Ramos (cell line): ENCODE results near the gene CDK3.

Experiments
- in situ Hi-C: fragments of 300-500 bp; cut with MboI; formaldehyde crosslinking; loops from one replicate; pipeline ENCODE4 v1.14.3; 2022; ENCODE audit warnings: low sequenced_read_pairs; ENCODE audit not compliant: unreplicated experiment

Gene CDK3

GRCh38 chr17:75987041-75987440 lies 13.6 kb upstream of the CDK3 start:
- in situ Hi-C loops = no loop called here

- in situ Hi-C loops = no loop called here
Measured at GRCh38 chr17:75991396-75991795, 9.3 kb upstream of the CDK3 start.

DNA sequence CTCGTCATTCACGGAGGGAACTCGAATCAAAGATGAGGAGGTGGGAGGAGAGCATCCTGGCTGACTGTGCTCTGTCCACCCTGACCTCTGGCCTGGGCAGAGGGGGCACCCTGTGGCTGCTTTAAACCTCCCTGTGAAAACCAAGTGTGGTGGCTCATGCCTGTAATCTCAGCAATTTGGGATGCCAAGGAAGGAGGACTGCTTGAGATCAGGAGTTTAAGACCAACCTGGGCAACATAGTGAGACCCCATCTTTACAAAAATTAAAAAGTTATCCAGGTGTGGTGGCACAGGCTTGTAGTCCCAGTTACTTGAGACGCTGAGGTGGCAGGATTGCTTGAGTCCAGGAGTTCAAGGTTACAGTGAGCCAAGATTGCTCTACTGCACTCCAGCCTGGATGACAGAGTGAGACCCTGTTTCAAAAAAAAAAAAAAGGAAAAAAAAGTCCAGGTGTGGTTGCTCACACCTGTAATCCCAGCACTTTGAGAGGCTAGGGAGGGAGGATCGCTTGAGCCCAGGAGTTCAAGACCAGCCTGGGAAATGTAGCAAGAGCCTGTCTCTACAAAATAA lies 5.8 kb upstream of the CDK3 start:
- in situ Hi-C loops = no loop called here

- in situ Hi-C loops = no loop called here
Measured at GRCh38 chr17:75995385-75995925, 5.2 kb upstream of the CDK3 start.

GRCh38 chr17:75996665-75997590 lies 3.7 kb upstream of the CDK3 start:
- in situ Hi-C loops = no loop called here

DNA sequence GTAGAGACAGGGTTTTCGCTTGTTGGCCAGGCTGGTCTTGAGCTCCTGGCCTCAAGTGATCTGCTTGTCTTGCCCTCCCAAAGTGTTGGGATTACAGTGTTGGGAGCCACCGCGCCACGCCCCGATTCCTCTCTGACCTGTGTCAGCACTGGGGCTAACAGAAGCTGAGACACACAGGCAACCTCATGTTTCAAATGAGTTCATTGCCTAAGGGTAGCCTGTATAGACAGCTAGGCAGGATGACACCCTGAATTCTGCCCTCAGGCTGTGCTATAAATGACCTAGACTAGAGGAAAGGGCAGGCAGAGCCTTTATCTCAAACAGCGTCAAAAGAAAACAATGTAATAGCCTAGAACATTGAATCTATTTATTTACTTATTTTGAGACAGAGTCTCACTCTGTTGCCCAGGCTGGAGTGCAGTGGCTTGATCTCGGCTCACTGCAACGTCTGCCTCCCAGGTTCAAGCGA lies 2.3 kb upstream of the CDK3 start:
- in situ Hi-C loops = no loop called here

DNA sequence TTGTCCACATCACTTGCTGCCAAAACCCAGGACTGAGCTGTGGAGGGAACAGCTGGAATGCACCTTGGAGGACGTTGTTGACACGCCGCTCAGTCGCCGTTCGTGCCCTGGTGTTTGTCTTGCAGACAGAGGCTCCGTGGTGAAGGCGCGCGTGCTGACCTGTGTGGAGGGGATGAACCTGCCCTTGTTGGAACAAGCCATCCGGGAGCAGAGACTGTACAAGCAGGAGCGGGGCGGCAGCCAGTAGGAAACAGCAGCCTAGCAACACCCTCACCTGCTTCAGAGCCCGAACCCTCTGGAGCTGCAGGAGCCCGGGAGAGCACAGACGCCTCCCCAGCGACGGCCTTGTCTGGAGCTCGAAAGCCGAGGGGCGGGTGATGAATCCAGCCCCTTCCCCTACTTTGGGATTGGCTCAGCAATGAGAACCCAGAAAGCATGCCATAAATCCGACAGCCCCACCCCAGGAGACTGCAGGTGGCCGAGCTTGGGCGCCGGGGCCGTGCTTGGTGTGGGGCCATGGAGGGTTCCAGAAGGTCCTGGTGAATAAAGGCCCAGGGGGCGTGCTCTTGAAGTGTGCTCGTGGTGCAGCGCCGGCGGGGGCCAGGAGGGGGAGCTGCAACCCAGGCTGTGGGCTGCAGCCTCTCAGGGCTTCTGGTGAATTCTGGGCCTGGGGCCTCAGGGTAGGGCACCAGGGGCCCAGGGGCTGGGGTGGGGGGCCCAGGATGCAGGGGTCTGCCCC lies 470 bp upstream of the CDK3 start:
- in situ Hi-C loops = no loop called here

GRCh38 chr17:76002100-76002499 lies 1.4 kb downstream of the CDK3 start:
- in situ Hi-C loops = no loop called here

- in situ Hi-C loops = no loop called here
Measured at GRCh38 chr17:76003915-76004314, 3.3 kb downstream of the CDK3 start.

DNA sequence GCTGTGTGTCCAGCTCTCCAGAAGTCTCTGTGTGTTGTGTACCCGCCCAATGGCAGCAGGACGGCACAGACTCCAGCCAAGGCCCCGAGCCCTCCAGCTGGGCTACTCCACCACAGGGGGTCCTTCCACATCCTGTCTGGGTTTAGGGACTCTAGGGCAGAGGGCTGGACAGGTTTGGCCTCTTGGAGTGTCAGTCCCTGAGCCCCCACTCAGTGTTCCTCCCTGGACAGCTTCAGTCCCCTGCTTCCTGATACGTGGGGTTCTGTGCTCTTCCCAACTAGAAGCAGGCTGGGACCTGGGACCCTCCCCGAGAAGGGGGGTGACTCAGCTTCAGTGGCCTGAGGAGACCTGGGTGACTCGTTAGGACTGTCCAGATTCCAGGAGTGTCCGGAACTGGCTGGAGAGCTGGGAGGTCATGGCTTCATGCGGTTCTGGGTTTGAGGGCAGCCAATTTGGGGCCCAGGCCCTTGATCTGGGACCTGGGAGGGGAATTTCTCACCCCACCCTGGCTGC lies 4.2 kb downstream of the CDK3 start:
- in situ Hi-C loops = loop anchor here (5.0 kb wide), 2 partner anchors 97 to 98 kb away; partner anchors contain the start of gene EXOC7

- in situ Hi-C loops = loop anchor here (5.0 kb wide), 2 partner anchors 97 to 98 kb away; partner anchors contain the start of gene EXOC7
Measured at GRCh38 chr17:76005263-76006149, 4.9 kb downstream of the CDK3 start.

GRCh38 chr17:76007131-76007849 lies 6.6 kb downstream of the CDK3 start:
- in situ Hi-C loops = loop anchor here (5.0 kb wide), 2 partner anchors 95 to 100 kb away; partner anchors contain the start of gene EXOC7

- in situ Hi-C loops = loop anchor here (5.0 kb wide), 2 partner anchors 94 to 101 kb away; partner anchors contain the start of gene EXOC7
Measured at GRCh38 chr17:76007850-76008165, 7.2 kb downstream of the CDK3 start.

GRCh38 chr17:76008208-76008607 lies 7.6 kb downstream of the CDK3 start:
- in situ Hi-C loops = loop anchor here (5.0 kb wide), 2 partner anchors 94 to 101 kb away; partner anchors contain the start of gene EXOC7

GRCh38 chr17:76008630-76009425 lies 8.2 kb downstream of the CDK3 start:
- in situ Hi-C loops = loop anchor here (5.0 kb wide), 2 partner anchors 93 to 102 kb away; partner anchors contain the start of gene EXOC7

- in situ Hi-C loops = loop anchor here (5.0 kb wide), 2 partner anchors 93 to 102 kb away; partner anchors contain the start of gene EXOC7
Measured at GRCh38 chr17:76009447-76009846, 8.8 kb downstream of the CDK3 start.

GRCh38 chr17:76009969-76010661 lies 9.5 kb downstream of the CDK3 start:
- in situ Hi-C loops = loop anchor here (5.0 kb wide), 3 partner anchors 92 to 282 kb away; partner anchors contain the start of gene EXOC7
